Smooth muscle cell (in vitro differentiated cells): ENCODE measurements around the gene MYL5. TPM values are rescaled to one million over a fixed set of nuclear protein-coding genes. Genes with fewer than 3 reads are reported as not detected.

Source experiments
- DNase-seq: peaks from one replicate; lab custom pipeline; 2025; ENCODE audit not compliant: unreplicated experiment; lab: John Stamatoyannopoulos, UW
- H2AFZ ChIP-seq: fragments of 200-600 bp; sonication (generic); 2 replicates; pipeline ENCODE4 v1.6.0; 2016; ENCODE audit warnings: antibody characterized with exemption, low read depth, mild to moderate bottlenecking
- H3F3A ChIP-seq: fragments of 200-600 bp; sonication (generic); 2 replicates; pipeline ENCODE4 v1.6.0; 2017; ENCODE audit warnings: antibody characterized with exemption, low read depth
- H3K27ac ChIP-seq: fragments of 200-600 bp; sonication (generic); 2 replicates; pipeline ENCODE4 v1.5.1; 2016; ENCODE audit warnings: low read depth, mild to moderate bottlenecking
- H3K27me3 ChIP-seq: fragments of 200-600 bp; sonication (generic); 2 replicates; pipeline ENCODE4 v1.6.1; 2016; ENCODE audit warnings: low read depth, mild to moderate bottlenecking
- H3K36me3 ChIP-seq: fragments of 200-600 bp; sonication (generic); 2 replicates; pipeline ENCODE4 v1.5.1; 2016; ENCODE audit warnings: low read depth
- H3K4me1 ChIP-seq: fragments of 200-600 bp; sonication (generic); 2 replicates; pipeline ENCODE4 v1.5.1; 2016; ENCODE audit warnings: low read depth
- H3K4me2 ChIP-seq: fragments of 200-600 bp; sonication (generic); 2 replicates; pipeline ENCODE4 v1.6.0; 2016; ENCODE audit warnings: mild to moderate bottlenecking
- H3K4me3 ChIP-seq: fragments of 200-600 bp; sonication (generic); 2 replicates; pipeline ENCODE4 v1.5.1; 2016; ENCODE audit warnings: mild to moderate bottlenecking
- H3K79me2 ChIP-seq: fragments of 200-600 bp; sonication (generic); 2 replicates; pipeline ENCODE4 v1.6.0; 2016; ENCODE audit warnings: low read depth, mild to moderate bottlenecking
- H3K9ac ChIP-seq: fragments of 200-600 bp; sonication (generic); 2 replicates; pipeline ENCODE4 v1.6.0; 2016; ENCODE audit warnings: low read depth
- H3K9me3 ChIP-seq: fragments of 200-600 bp; sonication (generic); replicated peaks from 2 replicates; pipeline ENCODE4 v1.5.1; 2016; ENCODE audit warnings: low read depth
- H4K20me1 ChIP-seq: fragments of 200-600 bp; sonication (generic); 2 replicates; pipeline ENCODE4 v1.6.0; 2016; ENCODE audit warnings: low read depth
- WGBS: methylation state at CpG from one replicate; pipeline ENCODE4 v1.1.7; 2016; ENCODE audit warnings: low lambda C conversion rate; 5-methylcytosine and 5-hydroxymethylcytosine counted together
- polyA plus RNA-seq: library from polyadenylated mRNA; unstranded; fragments of >200 nt; fragmentation: Nextera tagmentation; extraction: Ambion mirVana; gene quantifications from 2 replicates; pipeline ENCODE4 v1.2.1, GENCODE V29; 2016
- total RNA-seq: library from RNA; depleted of rRNA; stranded (reverse); fragments of >200 nt; gene quantifications from 2 replicates; pipeline ENCODE4 v1.2.3, GENCODE V29; 2014
- TF ChIP-seq, protein P1 (sequence below): fragments of 200-600 bp; sonication (generic); IDR thresholded peaks from 2 replicates; pipeline ENCODE4 v1.5.1; 2017; ENCODE audit warnings: borderline replicate concordance, mild to moderate bottlenecking, antibody characterized with exemption; ENCODE audit not compliant: insufficient read depth, poor library complexity, severe bottlenecking

MYL5 gene
- total and polyA plus RNA-seq, 2 experiments from 2014 or later = 6.7 to 6.8 TPM

DNA sequence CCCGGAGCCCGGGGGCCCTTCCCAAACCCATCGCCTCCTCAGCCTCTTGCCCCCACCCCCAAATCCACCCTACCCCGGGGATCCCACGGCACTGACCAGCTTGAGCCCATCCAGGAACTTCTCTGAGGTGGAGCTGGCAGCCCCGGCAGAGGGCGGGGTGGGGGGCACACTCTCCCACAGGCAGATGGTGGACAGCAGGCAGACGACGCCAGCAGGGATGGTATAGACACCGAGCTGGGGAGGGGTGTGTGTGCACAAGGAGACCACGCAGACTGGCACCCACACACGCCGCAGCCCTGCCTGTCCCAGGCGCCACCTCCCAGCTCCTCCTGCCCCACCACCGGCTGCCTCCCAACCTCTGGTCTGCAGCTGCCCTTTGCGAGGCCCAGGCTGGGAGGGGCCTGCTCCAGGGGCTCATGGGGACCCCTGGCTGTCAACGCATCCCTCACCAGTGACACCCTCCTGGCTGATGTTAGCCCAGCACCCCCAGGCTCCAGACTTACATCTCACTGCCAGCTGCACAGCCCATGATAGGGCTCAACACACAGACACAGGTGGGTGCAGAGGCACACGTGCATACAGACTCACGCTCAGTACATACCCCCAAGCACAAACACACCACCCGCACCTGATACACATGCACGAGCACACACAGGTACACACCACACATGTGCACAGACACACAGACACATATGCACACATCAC is 10.4 kb downstream of the MYL5 start:
- TF ChIP-seq, protein P1, sequence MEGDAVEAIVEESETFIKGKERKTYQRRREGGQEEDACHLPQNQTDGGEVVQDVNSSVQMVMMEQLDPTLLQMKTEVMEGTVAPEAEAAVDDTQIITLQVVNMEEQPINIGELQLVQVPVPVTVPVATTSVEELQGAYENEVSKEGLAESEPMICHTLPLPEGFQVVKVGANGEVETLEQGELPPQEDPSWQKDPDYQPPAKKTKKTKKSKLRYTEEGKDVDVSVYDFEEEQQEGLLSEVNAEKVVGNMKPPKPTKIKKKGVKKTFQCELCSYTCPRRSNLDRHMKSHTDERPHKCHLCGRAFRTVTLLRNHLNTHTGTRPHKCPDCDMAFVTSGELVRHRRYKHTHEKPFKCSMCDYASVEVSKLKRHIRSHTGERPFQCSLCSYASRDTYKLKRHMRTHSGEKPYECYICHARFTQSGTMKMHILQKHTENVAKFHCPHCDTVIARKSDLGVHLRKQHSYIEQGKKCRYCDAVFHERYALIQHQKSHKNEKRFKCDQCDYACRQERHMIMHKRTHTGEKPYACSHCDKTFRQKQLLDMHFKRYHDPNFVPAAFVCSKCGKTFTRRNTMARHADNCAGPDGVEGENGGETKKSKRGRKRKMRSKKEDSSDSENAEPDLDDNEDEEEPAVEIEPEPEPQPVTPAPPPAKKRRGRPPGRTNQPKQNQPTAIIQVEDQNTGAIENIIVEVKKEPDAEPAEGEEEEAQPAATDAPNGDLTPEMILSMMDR = no peak
- H3K9me3 ChIP-seq = no peaks in the 10 kb centered on the region
- H3K36me3 ChIP-seq = no peaks in the 10 kb centered on the region
- H3K4me1 ChIP-seq = peaks cover 13% of the 10 kb centered on the region
- no peak overlapping the region for H3K4me2 ChIP-seq
- no peak overlapping the region for H3K4me3 ChIP-seq
- no peaks in the 10 kb centered on the region for H4K20me1 ChIP-seq
- no peak overlapping the region for H3K9ac ChIP-seq
- H3K27me3 ChIP-seq = no peaks in the 10 kb centered on the region
- H3F3A ChIP-seq = peaks cover 12% of the 10 kb centered on the region
- WGBS = 92% methylated on average over 18 of the region's 21 CpGs
- DNase-seq = no peak
- no peak overlapping the region for H2AFZ ChIP-seq
- H3K79me2 ChIP-seq = peaks cover 8% of the 10 kb centered on the region
- H3K27ac ChIP-seq = no peak overlapping the region

DNA sequence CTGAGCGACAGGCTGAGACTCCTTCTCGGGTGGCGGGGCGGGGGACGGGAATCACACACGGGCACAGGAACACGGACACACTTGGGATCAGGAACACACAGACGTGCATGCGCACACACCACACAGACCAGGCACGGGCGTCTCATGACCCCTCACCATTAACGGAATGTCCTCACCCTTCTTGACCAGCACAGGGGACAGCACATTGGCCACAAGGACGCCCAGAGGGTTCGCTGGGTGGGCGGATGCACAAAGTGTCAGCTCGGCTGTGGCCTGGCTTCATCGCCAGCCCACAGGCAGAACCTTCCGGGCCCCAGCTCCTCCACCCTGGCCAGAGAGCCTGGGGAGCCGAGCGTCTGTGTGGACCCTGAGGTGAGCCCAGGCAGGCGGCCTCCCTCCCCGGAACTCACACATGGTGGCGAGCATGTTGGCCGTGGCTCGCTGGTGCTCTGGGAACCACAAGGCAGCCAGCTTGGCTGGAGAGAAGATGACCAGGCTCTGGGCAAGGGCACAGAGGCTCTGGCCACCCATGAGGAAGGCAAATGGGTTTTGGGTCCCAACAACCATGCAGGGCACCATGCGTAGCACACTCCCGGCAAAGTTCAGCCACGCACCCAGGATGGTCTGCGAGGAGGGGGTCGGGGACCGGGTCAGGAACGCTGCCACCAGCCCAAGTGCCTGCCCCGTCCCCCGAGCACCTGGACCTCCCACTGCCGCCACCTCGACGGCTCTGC is 11.5 kb downstream of the MYL5 start:
- Histone ChIP-seq H3K36me3 (no peaks in the 10 kb centered on the region), H4K20me1 (no peaks in the 10 kb centered on the region), H3K27ac (no peak overlapping the region), H3K4me1 (peaks cover 10% of the 10 kb centered on the region), H3K4me2 (peak overlapping the region; percentile 91), H3F3A (peaks cover 12% of the 10 kb centered on the region), H3K79me2 (peaks cover 8% of the 10 kb centered on the region), H2AFZ (no peak overlapping the region), H3K4me3 (no peak overlapping the region), H3K9ac (no peak overlapping the region), H3K9me3 (no peaks in the 10 kb centered on the region), H3K27me3 (no peaks in the 10 kb centered on the region)
- 97% methylated on average over 37 of the region's 37 CpGs for WGBS
- TF ChIP-seq, protein P1 = no peak
- DNase-seq = no peak

DNA sequence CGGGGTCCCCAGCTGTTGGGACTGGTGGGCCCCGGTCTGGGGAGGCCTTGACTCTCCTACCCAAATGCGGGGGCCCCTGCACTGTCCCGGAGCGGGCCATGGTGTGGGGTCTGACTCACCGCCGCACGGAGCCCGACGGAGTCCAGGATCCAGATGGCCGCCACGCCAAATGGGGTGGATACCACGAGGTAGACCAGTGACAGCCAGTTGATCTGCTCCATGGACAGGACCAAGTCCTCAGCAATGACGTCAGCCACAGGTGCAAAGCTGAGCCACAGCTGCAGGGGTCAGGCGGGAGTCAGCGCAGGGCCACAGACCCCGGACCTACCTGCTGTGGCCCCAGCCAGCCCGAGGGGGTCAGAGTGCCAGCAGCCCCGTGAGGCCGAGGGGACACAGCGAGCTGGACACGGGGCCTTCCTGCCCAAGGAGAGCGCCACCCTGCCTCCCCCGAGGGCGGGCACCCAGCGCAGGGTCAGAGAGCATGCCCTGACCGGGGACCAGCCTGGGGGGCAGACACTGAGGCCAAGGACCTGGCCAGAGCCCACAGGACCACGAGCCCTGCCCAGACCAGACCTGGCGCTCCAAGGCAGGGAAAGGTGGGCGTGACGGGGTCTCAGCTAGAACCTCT is 12.2 kb downstream of the MYL5 start:
- TF ChIP-seq, protein P1 = no peak
- H3K79me2 ChIP-seq = peaks cover 8% of the 10 kb centered on the region
- H3K27ac ChIP-seq = peak overlapping the region; percentile 97
- no peaks in the 10 kb centered on the region for H3K27me3 ChIP-seq
- no peaks in the 10 kb centered on the region for H3K9me3 ChIP-seq
- peak overlapping the region; percentile 91 for H3K4me2 ChIP-seq
- H3K4me3 ChIP-seq = no peak overlapping the region
- no peak overlapping the region for H3K9ac ChIP-seq
- H3K36me3 ChIP-seq = no peaks in the 10 kb centered on the region
- no peak overlapping the region for H2AFZ ChIP-seq
- peaks cover 12% of the 10 kb centered on the region for H3F3A ChIP-seq
- H3K4me1 ChIP-seq = peaks cover 10% of the 10 kb centered on the region
- H4K20me1 ChIP-seq = no peaks in the 10 kb centered on the region
- 96% methylated on average over 28 of the region's 31 CpGs for WGBS
- DNase-seq = no peak
